Endothelial cell of umbilical vein (primary cell): ENCODE data around the gene AURKAIP1. TPM values are rescaled to one million over a fixed set of nuclear protein-coding genes. Genes with fewer than 3 reads are reported as not detected.

ENCODE experiments used
- BruUV-seq: library from RNA; stranded (reverse); fragments of 400-500 nt; replicated peaks from 2 replicates; lab custom pipeline; 2021; lab: Mats Ljungman, UMichigan
- CTCF ChIA-PET: fragments of 300-600, 350-600 bp; sonication (Branson Sonifier 250); formaldehyde crosslinking; loops from one replicate; lab custom pipeline; 2021; ENCODE audit warnings: antibody characterized with exemption, inconsistent platforms; lab: Charles Lee
- POLR2A ChIA-PET: fragments of 300-600, 350-600 bp; sonication (Branson Sonifier 250); formaldehyde crosslinking; loops from one replicate; lab custom pipeline; 2021; ENCODE audit warnings: antibody characterized with exemption, inconsistent platforms; lab: Charles Lee
- DNase-seq: peaks from one replicate; pipeline ENCODE4 v3.0.0-alpha.2; 2011; ENCODE audit warnings: low read depth, low spot score
- FAIRE-seq: peaks from 2 replicates; lab custom pipeline; 2011; peaks lifted over from hg19 to GRCh38; lab: Jason Lieb, UNC
- H2AFZ ChIP-seq: 2 replicates; pipeline ENCODE4 v1.6.0; 2012; ENCODE audit warnings: low read depth, low read length, control low read depth, inconsistent platforms
- H3K27ac ChIP-seq: 2 replicates; pipeline ENCODE4 v1.5.1; 2011; ENCODE audit warnings: low read depth, mild to moderate bottlenecking, control low read depth, low read length, moderate library complexity; ENCODE audit not compliant: insufficient read depth
- H3K27me3 ChIP-seq, 2 experiments: 2 replicates each; pipeline versions ENCODE4 v1.6.0 to v1.6.1; 2011; ENCODE audit warnings: low read length in 2 of 2, mixed read lengths in 1 of 2; ENCODE audit not compliant: control insufficient read depth in 2 of 2, insufficient read depth in 2 of 2
- H3K36me3 ChIP-seq, 2 experiments: 2 replicates in 1 of 2; 3 replicates in 1 of 2; pipeline ENCODE4 v1.5.1; 2011; ENCODE audit warnings: low read length in 2 of 2, mild to moderate bottlenecking in 1 of 2, moderate library complexity in 1 of 2; ENCODE audit not compliant: control insufficient read depth in 2 of 2, insufficient read depth in 2 of 2; ENCODE audit errors: extremely low read depth in 1 of 2
- H3K4me1 ChIP-seq: 3 replicates; pipeline ENCODE4 v1.5.1; 2011; ENCODE audit warnings: mild to moderate bottlenecking, low read length; ENCODE audit not compliant: control insufficient read depth, insufficient read depth; ENCODE audit errors: extremely low read depth
- H3K4me2 ChIP-seq: 2 replicates; pipeline ENCODE4 v1.6.1; 2011; ENCODE audit warnings: low read length, control low read depth, mixed read lengths; ENCODE audit not compliant: insufficient read depth
- H3K4me3 ChIP-seq, 3 experiments: fragments of 200-600 bp in 1 of 3; sonication (generic), shearing (Covaris generic) in 1 of 3; replicated peaks in 1 of 3; 2 replicates each; pipeline ENCODE4 v1.5.1; 2011 to 2016; ENCODE audit warnings: control low read depth in 3 of 3, low read length in 3 of 3, mild to moderate bottlenecking in 2 of 3, inconsistent platforms in 1 of 3, low read depth in 1 of 3, moderate library complexity in 1 of 3; ENCODE audit not compliant: insufficient read depth in 1 of 3
- H3K79me2 ChIP-seq: 2 replicates; pipeline ENCODE4 v1.6.0; 2012; ENCODE audit warnings: low read length, inconsistent platforms; ENCODE audit not compliant: control insufficient read depth, insufficient read depth
- H3K9ac ChIP-seq: replicated peaks from 2 replicates; pipeline ENCODE3; 2011; ENCODE audit warnings: low read length, control low read depth; ENCODE audit not compliant: insufficient read depth; ENCODE audit errors: extremely low read depth
- H3K9me1 ChIP-seq: replicated peaks from 3 replicates; pipeline ENCODE4 v1.6.0; 2011; ENCODE audit warnings: mild to moderate bottlenecking, low read length; ENCODE audit not compliant: control insufficient read depth, insufficient read depth; ENCODE audit errors: extremely low read depth
- H3K9me3 ChIP-seq: replicated peaks from 2 replicates; pipeline ENCODE4 v1.5.1; 2012; ENCODE audit warnings: low read length, inconsistent platforms; ENCODE audit not compliant: control insufficient read depth, insufficient read depth
- H4K20me1 ChIP-seq: replicated peaks from 2 replicates; pipeline ENCODE3; 2011; ENCODE audit warnings: mild to moderate bottlenecking, low read length; ENCODE audit not compliant: control insufficient read depth, insufficient read depth; ENCODE audit errors: extremely low read depth
- CTCF ChIP-seq, 2 donors: IDR thresholded peaks; 1 replicate in 1 of 2; 2 replicates in 1 of 2; pipeline ENCODE4 v1.5.1; 2011; ENCODE audit warnings: low read length in 2 of 2, mild to moderate bottlenecking in 2 of 2, moderate library complexity in 2 of 2, control low read depth in 1 of 2, inconsistent platforms in 1 of 2, low read depth in 1 of 2; ENCODE audit not compliant: insufficient read depth in 1 of 2; ENCODE audit errors: extremely low read depth in 1 of 2
- EZH2 ChIP-seq: IDR thresholded peaks from 2 replicates; pipeline ENCODE4 v1.6.1; 2012; ENCODE audit warnings: borderline replicate concordance, low read depth, mild to moderate bottlenecking, moderate library complexity, low read length, inconsistent platforms; ENCODE audit not compliant: severe bottlenecking
- FOS ChIP-seq: IDR thresholded peaks from 2 replicates; pipeline ENCODE4 v1.6.1; 2011; ENCODE audit warnings: mild to moderate bottlenecking, low read length, moderate library complexity, borderline replicate concordance; ENCODE audit not compliant: insufficient read depth
- GATA2 ChIP-seq: IDR thresholded peaks from 2 replicates; pipeline ENCODE4 v1.7.0; 2011; ENCODE audit warnings: low read depth, mild to moderate bottlenecking, moderate library complexity, mixed read lengths, low read length; ENCODE audit not compliant: insufficient read length, insufficient read depth
- JUN ChIP-seq: IDR thresholded peaks from 2 replicates; pipeline ENCODE4 v1.6.1; 2011; ENCODE audit warnings: borderline replicate concordance, low read depth; ENCODE audit not compliant: insufficient read length, insufficient read depth
- MAX ChIP-seq: IDR thresholded peaks from 2 replicates; pipeline ENCODE4 v1.6.1; 2011; ENCODE audit not compliant: insufficient read depth, insufficient read length
- MYC ChIP-seq: IDR thresholded peaks from one replicate; pipeline ENCODE4 v1.6.1; 2011; ENCODE audit warnings: mild to moderate bottlenecking, low read depth, low read length
- POLR2A ChIP-seq: IDR thresholded peaks from 2 replicates; pipeline ENCODE4 v1.6.1; 2012; ENCODE audit warnings: low read depth, mild to moderate bottlenecking, control low read depth, low read length
- POLR2AphosphoS5 ChIP-seq: IDR thresholded peaks from 2 replicates; pipeline ENCODE4 v1.6.1; 2012; ENCODE audit warnings: low read depth, mild to moderate bottlenecking, control low read depth, low read length, moderate library complexity; ENCODE audit not compliant: insufficient read depth
- dilution Hi-C: fragments of 300-500 bp; cut with MboI; formaldehyde crosslinking; loops from one replicate; pipeline ENCODE4 v1.15.0; 2019; ENCODE audit warnings: low sequenced_read_pairs; ENCODE audit not compliant: extremely low pct_ligation_motif_present
- intact Hi-C: fragments of 100-400 bp; cut with micrococcal nuclease; formaldehyde crosslinking; loops from one replicate; pipeline ENCODE4 v1.10.0; 2022
- microRNA-seq: library from miRNA; unstranded; fragments of <30 nt; microRNA quantifications from one replicate; pipeline ENCODE4 v1.2.0, GENCODE V29; 2021; ENCODE audit warnings: borderline number of aligned reads, borderline replicate concordance
- polyA plus RNA-seq, 4 experiments: library from polyadenylated mRNA; depleted of rRNA in 3 of 4; stranded (reverse) in 3 of 4; unstranded in 1 of 4; fragments of >200 nt; gene quantifications; 2 replicates each; pipeline versions ENCODE4 v1.2.1 to v1.2.3, GENCODE V29; 2011 to 2012; ENCODE audit warnings: missing spikeins in 1 of 4
- total RNA-seq: library from RNA; stranded (reverse); gene quantifications from 2 replicates; pipeline ENCODE4 v1.2.3, GENCODE V29; 2021

The AURKAIP1 gene
- total and polyA plus RNA-seq, 2 donors (not counting 3 experiments of a cell fraction or from before 2014, with no cell fraction given), result 73.3 to 151 TPM

- Histone ChIP-seq H3K9ac (peak overlapping the region; percentile 88), H3K27ac (peak overlapping the region; percentile 61), H3K79me2 (peaks cover 54% of the 10 kb centered on the region), H3K36me3 (peaks cover 0 to 19% of the 10 kb centered on the region in 2 experiments), H3K9me1 (no peaks in the 10 kb centered on the region), H3K9me3 (no peaks in the 10 kb centered on the region), H3K4me1 (peaks cover 13% of the 10 kb centered on the region), H3K4me2 (no peak overlapping the region), H3K27me3 (no peaks in the 10 kb centered on the region), H3K4me3 (peak overlapping the region; percentile 31 to 97 (median 66)), H2AFZ (peak overlapping the region; percentile 76), H4K20me1 (peaks cover 5% of the 10 kb centered on the region)
- no TSS peak for BruUV-seq
- FAIRE-seq, result no peak
- POLR2A ChIA-PET, result no interaction called here
- dilution Hi-C loops (no loop called here), intact Hi-C loops (loop anchor here (2.0 kb wide), 2 partner anchors 15 to 51 kb away; partner anchors contain the start of genes AURKAIP1 and PUSL1)
- TF ChIP-seq MAX, result no peak
- no peak for TF ChIP-seq EZH2
- no peak for TF ChIP-seq CTCF (IDR thresholded peaks at IDR 0.05; ENCODE audit: extremely low read depth in 1 of 2, insufficient read depth in 1 of 2, low read depth in 1 of 2, low read length in 2 of 2)
- TF ChIP-seq MYC, result no peak
- TF ChIP-seq GATA2, result no peak
- no peak for TF ChIP-seq POLR2A
- TF ChIP-seq FOS, result no peak
- no peak for TF ChIP-seq JUN
- TF ChIP-seq POLR2AphosphoS5, result no peak
- CTCF ChIA-PET, result no interaction called here
- DNase-seq, result no peak
These were observed 50.9 kb downstream of the AURKAIP1 start for GRCh38 chr1:1324084-1324523.

Small RNAs within 50 kb of the gene (microRNA-seq; reads per million reads assigned to microRNA genes)
- gene MIR6808, result not detected

Other genes with a start within 250 kb of the AURKAIP1 start
- not detected in 2 replicates for gene TTLL10, start 201.3 kb downstream of the AURKAIP1 start, total RNA-seq
- not detected in 2 replicates for gene TTLL10, start 201.3 kb downstream of the AURKAIP1 start, polyA plus RNA-seq
- not detected in 2 replicates for gene TNFRSF18, start 168.6 kb downstream of the AURKAIP1 start, total RNA-seq
- gene TNFRSF18, start 168.6 kb downstream of the AURKAIP1 start, polyA plus RNA-seq, result not detected in 2 replicates
- 0.62 and 1.5 TPM in 2 replicates for gene TNFRSF4, start 161.1 kb downstream of the AURKAIP1 start, total RNA-seq
- gene TNFRSF4, start 161.1 kb downstream of the AURKAIP1 start, polyA plus RNA-seq, result 0.55 and 1.4 TPM in 2 replicates
- gene SDF4, start 143.2 kb downstream of the AURKAIP1 start, total RNA-seq, result 171 and 185 TPM in 2 replicates
- 156 and 175 TPM in 2 replicates for gene SDF4, start 143.2 kb downstream of the AURKAIP1 start, polyA plus RNA-seq
- 24.4 and 24.6 TPM in 2 replicates for gene B3GALT6, start 143.0 kb downstream of the AURKAIP1 start, total RNA-seq
- 34.1 and 43.3 TPM in 2 replicates for gene B3GALT6, start 143.0 kb downstream of the AURKAIP1 start, polyA plus RNA-seq
- gene C1QTNF12, start 128.5 kb downstream of the AURKAIP1 start, total RNA-seq, result 1.9 and 4.1 TPM in 2 replicates
- gene C1QTNF12, start 128.5 kb downstream of the AURKAIP1 start, polyA plus RNA-seq, result 0.67 and 1.0 TPM in 2 replicates
- 80.7 and 87.2 TPM in 2 replicates for gene UBE2J2, start 101.4 kb downstream of the AURKAIP1 start, total RNA-seq
- gene UBE2J2, start 101.4 kb downstream of the AURKAIP1 start, polyA plus RNA-seq, result 50.0 and 60.7 TPM in 2 replicates
- 3.0 and 3.3 TPM in 2 replicates for gene SCNN1D, start 94.8 kb downstream of the AURKAIP1 start, total RNA-seq
- gene SCNN1D, start 94.8 kb downstream of the AURKAIP1 start, polyA plus RNA-seq, result 2.3 and 4.0 TPM in 2 replicates
- 39.0 and 43.0 TPM in 2 replicates for gene ACAP3, start 67.3 kb downstream of the AURKAIP1 start, total RNA-seq
- gene ACAP3, start 67.3 kb downstream of the AURKAIP1 start, polyA plus RNA-seq, result 27.8 and 41.3 TPM in 2 replicates
- gene PUSL1, start 66.6 kb downstream of the AURKAIP1 start, total RNA-seq, result 16.6 and 18.8 TPM in 2 replicates
- gene PUSL1, start 66.6 kb downstream of the AURKAIP1 start, polyA plus RNA-seq, result 27.3 and 45.9 TPM in 2 replicates
- gene INTS11, start 50.5 kb downstream of the AURKAIP1 start, total RNA-seq, result 127 and 132 TPM in 2 replicates
- 222 and 239 TPM in 2 replicates for gene INTS11, start 50.5 kb downstream of the AURKAIP1 start, polyA plus RNA-seq
- 25.1 and 29.5 TPM in 2 replicates for gene CPTP, start 50.4 kb downstream of the AURKAIP1 start, total RNA-seq
- gene CPTP, start 50.4 kb downstream of the AURKAIP1 start, polyA plus RNA-seq, result 20.9 and 29.6 TPM in 2 replicates
- 0.37 and 0.38 TPM in 2 replicates for gene TAS1R3, start 43.9 kb downstream of the AURKAIP1 start, total RNA-seq
- 0.26 and 0.38 TPM in 2 replicates for gene TAS1R3, start 43.9 kb downstream of the AURKAIP1 start, polyA plus RNA-seq
- gene DVL1, start 25.8 kb downstream of the AURKAIP1 start, total RNA-seq, result 36.5 and 40.7 TPM in 2 replicates
- gene DVL1, start 25.8 kb downstream of the AURKAIP1 start, polyA plus RNA-seq, result 26.8 and 38.2 TPM in 2 replicates
- 0.37 and 0.82 TPM in 2 replicates for gene MXRA8, start 16.7 kb downstream of the AURKAIP1 start, total RNA-seq
- gene MXRA8, start 16.7 kb downstream of the AURKAIP1 start, polyA plus RNA-seq, result 1.9 and 2.2 TPM in 2 replicates
- 182 and 188 TPM in 2 replicates for gene CCNL2, start 24.1 kb upstream of the AURKAIP1 start, total RNA-seq
- gene CCNL2, start 24.1 kb upstream of the AURKAIP1 start, polyA plus RNA-seq, result 174 and 209 TPM in 2 replicates
- 125 and 134 TPM in 2 replicates for gene MRPL20, start 32.1 kb upstream of the AURKAIP1 start, total RNA-seq
- 118 and 152 TPM in 2 replicates for gene MRPL20, start 32.1 kb upstream of the AURKAIP1 start, polyA plus RNA-seq
- gene ANKRD65, start 46.1 kb upstream of the AURKAIP1 start, total RNA-seq, result 0.32 and 0.38 TPM in 2 replicates
- gene ANKRD65, start 46.1 kb upstream of the AURKAIP1 start, polyA plus RNA-seq, result 0.15 and 0.18 TPM in 2 replicates
- gene VWA1, start 60.5 kb upstream of the AURKAIP1 start, total RNA-seq, result 3.3 and 6.1 TPM in 2 replicates
- gene VWA1, start 60.5 kb upstream of the AURKAIP1 start, polyA plus RNA-seq, result 2.0 and 3.7 TPM in 2 replicates
- 0.16 TPM in 1 of 2 replicates, not detected in the other for gene ATAD3C, start 74.5 kb upstream of the AURKAIP1 start, total RNA-seq
- gene ATAD3C, start 74.5 kb upstream of the AURKAIP1 start, polyA plus RNA-seq, result 0.01 TPM in 1 of 2 replicates, not detected in the other
- 45.8 and 48.2 TPM in 2 replicates for gene ATAD3B, start 96.6 kb upstream of the AURKAIP1 start, total RNA-seq
- 20.5 and 22.7 TPM in 2 replicates for gene ATAD3B, start 96.6 kb upstream of the AURKAIP1 start, polyA plus RNA-seq
- 55.2 and 57.4 TPM in 2 replicates for gene ATAD3A, start 137.0 kb upstream of the AURKAIP1 start, total RNA-seq
- 24.9 and 28.8 TPM in 2 replicates for gene ATAD3A, start 137.0 kb upstream of the AURKAIP1 start, polyA plus RNA-seq
- gene TMEM240, start 165.4 kb upstream of the AURKAIP1 start, total RNA-seq, result 7.0 and 8.8 TPM in 2 replicates
- 5.3 and 7.6 TPM in 2 replicates for gene TMEM240, start 165.4 kb upstream of the AURKAIP1 start, polyA plus RNA-seq
- 124 and 129 TPM in 2 replicates for gene SSU72, start 199.7 kb upstream of the AURKAIP1 start, total RNA-seq
- 78.2 and 85.9 TPM in 2 replicates for gene SSU72, start 199.7 kb upstream of the AURKAIP1 start, polyA plus RNA-seq
- gene FNDC10, start 224.9 kb upstream of the AURKAIP1 start, total RNA-seq, result 1.9 and 2.3 TPM in 2 replicates
- 1.5 and 2.2 TPM in 2 replicates for gene FNDC10, start 224.9 kb upstream of the AURKAIP1 start, polyA plus RNA-seq
- 39.2 and 45.0 TPM in 2 replicates for gene MIB2, start 240.3 kb upstream of the AURKAIP1 start, total RNA-seq
- gene MIB2, start 240.3 kb upstream of the AURKAIP1 start, polyA plus RNA-seq, result 25.9 and 41.6 TPM in 2 replicates